ENCODE data around the gene OTUD3. TPM values are rescaled to one million over a fixed set of nuclear protein-coding genes. Genes with fewer than 3 reads are reported as not detected.

The OTUD3 gene
- total RNA-seq, 2 donors from 2014 or later: 3.9 to 7.1 TPM

DNA sequence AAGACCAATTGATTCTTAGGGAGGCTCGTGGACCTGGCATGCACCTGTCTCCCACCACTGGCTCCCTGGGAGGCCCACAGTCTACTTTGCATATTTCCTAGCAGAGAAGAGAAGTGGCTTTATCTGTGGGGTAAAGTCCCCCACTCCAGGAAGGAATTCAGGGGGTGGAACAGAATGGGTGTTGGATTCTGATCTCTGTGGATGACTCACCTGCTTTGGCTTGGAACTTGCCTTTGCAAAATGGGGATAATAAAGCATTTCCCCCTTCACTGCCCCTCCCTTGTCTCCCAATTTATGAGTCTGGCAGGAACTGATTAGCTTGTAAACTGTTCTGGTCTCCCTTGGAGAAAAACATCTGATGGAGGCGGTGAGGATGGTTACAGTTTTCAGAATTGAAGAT lies 21.2 kb upstream of the OTUD3 start:
- ATAC-seq (ENCODE audit: insufficient number of reproducible peaks, low FRiP score, low read depth): no peak
- no peak for DNase-seq (ENCODE audit: low spot score)
- Histone ChIP-seq H3K27me3 (replicated peaks; ENCODE audit: insufficient read depth) (no peaks in the 10 kb centered on the region), H3K4me3 (no peak overlapping the region), H3K36me3 (no peaks in the 10 kb centered on the region), H3K9me3 (no peaks in the 10 kb centered on the region), H3K4me1 (ENCODE audit: control insufficient read depth in 1 of 2, low read depth in 2 of 2) (no peaks in the 10 kb centered on the region), H3K27ac (no peak overlapping the region)
- TF ChIP-seq, protein P1, sequence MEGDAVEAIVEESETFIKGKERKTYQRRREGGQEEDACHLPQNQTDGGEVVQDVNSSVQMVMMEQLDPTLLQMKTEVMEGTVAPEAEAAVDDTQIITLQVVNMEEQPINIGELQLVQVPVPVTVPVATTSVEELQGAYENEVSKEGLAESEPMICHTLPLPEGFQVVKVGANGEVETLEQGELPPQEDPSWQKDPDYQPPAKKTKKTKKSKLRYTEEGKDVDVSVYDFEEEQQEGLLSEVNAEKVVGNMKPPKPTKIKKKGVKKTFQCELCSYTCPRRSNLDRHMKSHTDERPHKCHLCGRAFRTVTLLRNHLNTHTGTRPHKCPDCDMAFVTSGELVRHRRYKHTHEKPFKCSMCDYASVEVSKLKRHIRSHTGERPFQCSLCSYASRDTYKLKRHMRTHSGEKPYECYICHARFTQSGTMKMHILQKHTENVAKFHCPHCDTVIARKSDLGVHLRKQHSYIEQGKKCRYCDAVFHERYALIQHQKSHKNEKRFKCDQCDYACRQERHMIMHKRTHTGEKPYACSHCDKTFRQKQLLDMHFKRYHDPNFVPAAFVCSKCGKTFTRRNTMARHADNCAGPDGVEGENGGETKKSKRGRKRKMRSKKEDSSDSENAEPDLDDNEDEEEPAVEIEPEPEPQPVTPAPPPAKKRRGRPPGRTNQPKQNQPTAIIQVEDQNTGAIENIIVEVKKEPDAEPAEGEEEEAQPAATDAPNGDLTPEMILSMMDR (IDR thresholded peaks at IDR 0.05): no peak

DNA sequence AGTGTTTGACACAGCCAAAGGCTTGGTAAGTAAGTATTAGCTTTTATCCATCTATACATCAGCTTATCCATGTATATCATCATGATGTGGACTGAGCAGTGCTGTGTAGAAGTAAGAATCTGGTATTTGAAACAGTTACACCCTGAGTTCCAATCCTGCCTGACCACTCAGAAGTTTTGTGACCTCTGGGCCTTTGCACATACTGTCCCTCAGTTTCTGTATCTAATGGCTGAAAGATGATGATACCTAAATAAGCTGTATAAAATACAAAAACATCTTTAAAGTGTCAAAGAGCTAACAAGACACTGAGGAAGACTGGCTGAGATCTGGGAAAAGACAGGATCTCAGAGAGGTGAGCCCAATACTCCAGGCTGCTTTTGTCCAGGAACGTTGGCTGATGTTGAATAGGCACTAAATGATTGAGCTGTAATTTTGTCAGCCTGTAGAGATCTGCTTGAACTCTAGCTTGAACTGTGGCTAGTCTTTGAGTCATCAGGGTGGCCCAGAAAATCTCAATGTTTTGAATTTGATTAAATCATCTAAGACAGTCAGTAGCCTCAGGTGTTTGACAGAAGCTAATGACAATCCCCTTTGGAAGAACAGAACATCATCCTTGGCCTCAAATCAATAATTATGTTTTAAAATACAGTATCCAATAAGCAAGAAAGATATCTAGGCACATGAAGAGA lies 20.2 kb upstream of the OTUD3 start:
- Histone ChIP-seq H3K27ac (no peak overlapping the region), H3K36me3 (no peaks in the 10 kb centered on the region), H3K9me3 (no peaks in the 10 kb centered on the region), H3K27me3 (replicated peaks; ENCODE audit: insufficient read depth) (no peaks in the 10 kb centered on the region), H3K4me3 (no peak overlapping the region), H3K4me1 (ENCODE audit: control insufficient read depth in 1 of 2, low read depth in 2 of 2) (no peaks in the 10 kb centered on the region)
- ATAC-seq (ENCODE audit: insufficient number of reproducible peaks, low FRiP score, low read depth): no peak
- DNase-seq (ENCODE audit: low spot score): no peak
- TF ChIP-seq, protein P1 (IDR thresholded peaks at IDR 0.05): no peak

DNA sequence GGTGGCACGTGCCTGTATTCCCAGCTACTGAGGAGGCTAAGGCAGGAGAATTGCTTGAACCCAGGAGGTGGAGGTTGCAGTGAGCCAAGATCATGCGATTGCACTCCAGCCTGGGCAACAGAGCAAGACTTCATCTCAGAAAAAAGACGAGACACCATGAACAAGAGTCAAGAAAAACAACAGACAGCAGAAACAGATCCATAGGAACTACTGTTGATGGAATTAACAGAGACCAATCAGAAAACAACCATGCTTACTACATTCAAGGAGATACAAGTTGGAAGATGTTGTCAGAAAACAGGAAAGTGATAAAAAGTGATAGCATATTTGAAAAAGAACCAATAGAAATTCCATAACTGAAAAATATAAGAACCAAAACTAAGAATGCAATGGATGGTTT lies 19.3 kb upstream of the OTUD3 start:
- no peak for ATAC-seq (ENCODE audit: insufficient number of reproducible peaks, low FRiP score, low read depth)

DNA sequence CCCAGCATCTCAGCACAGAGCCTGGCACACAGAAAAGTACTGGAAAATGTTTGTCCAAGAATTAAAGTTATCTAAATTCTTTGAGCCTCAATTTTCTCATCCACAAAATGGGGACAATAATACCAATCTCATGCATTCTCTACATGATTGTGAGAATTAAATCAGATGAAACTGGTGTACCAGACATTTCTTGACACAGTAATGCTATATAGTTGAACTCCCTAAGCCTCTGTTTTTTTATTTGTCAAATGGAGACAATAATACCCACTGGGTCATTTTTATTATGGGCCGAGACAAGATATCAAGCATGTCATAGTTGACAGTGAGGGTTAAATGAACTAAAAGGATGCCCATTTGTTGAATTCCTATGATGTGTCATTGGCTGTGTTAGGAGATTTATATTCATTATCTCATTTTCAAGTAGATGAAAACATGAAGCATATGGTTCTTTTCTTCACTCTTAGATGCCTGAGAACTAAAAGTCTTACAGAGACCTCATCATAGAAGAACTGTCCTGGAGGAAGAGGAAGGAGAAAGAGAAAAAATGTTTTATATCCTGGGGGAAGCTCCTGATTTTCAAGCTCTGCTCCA lies 17.5 kb upstream of the OTUD3 start:
- DNase-seq (ENCODE audit: low spot score) (no peak), ATAC-seq (ENCODE audit: insufficient number of reproducible peaks, low FRiP score, low read depth) (no peak)
- no peaks in the 10 kb centered on the region for H3K9me3 ChIP-seq
- no peak overlapping the region for H3K27ac ChIP-seq
- TF ChIP-seq, protein P1 (IDR thresholded peaks at IDR 0.05): no peak
- H3K4me3 ChIP-seq: no peak overlapping the region
- H3K27me3 ChIP-seq (replicated peaks; ENCODE audit: insufficient read depth): no peaks in the 10 kb centered on the region
- no peaks in the 10 kb centered on the region for H3K4me1 ChIP-seq (ENCODE audit: control insufficient read depth in 1 of 2, low read depth in 2 of 2)
- H3K36me3 ChIP-seq: no peaks in the 10 kb centered on the region

More for the DNA sequence above, 19.3 kb upstream of the OTUD3 start:
- TF ChIP-seq, protein P1 (IDR thresholded peaks at IDR 0.05): no peak
- Histone ChIP-seq H3K4me3 (no peak overlapping the region), H3K9me3 (no peaks in the 10 kb centered on the region), H3K4me1 (ENCODE audit: control insufficient read depth in 1 of 2, low read depth in 2 of 2) (no peaks in the 10 kb centered on the region), H3K27ac (no peak overlapping the region), H3K36me3 (no peaks in the 10 kb centered on the region), H3K27me3 (replicated peaks; ENCODE audit: insufficient read depth) (no peaks in the 10 kb centered on the region)
- DNase-seq (ENCODE audit: low spot score): no peak

DNA sequence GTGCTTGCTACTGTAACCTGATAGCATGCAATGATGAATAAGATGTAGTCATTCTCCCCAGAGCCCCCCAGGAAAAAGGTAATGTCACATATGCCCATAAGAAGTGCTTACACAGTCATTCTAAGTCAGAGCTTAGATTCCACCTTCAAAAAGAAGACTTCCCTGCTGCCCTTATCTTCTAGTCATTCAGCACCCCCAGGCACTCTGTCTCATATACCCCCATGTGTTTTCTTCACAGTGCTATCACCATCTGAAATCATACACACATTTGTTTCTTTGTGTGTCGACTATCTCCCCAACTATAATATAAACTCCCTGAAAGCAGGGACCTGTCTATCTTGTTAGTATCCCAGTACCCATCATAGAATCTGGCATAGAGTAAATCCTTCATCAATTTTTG lies 16.2 kb upstream of the OTUD3 start:
- H3K27ac ChIP-seq: no peak overlapping the region

More for the DNA sequence above, 16.2 kb upstream of the OTUD3 start:
- H3K4me3 ChIP-seq: no peak overlapping the region
- no peaks in the 10 kb centered on the region for H3K36me3 ChIP-seq
- no peaks in the 10 kb centered on the region for H3K4me1 ChIP-seq (ENCODE audit: control insufficient read depth in 1 of 2, low read depth in 2 of 2)
- TF ChIP-seq, protein P1 (IDR thresholded peaks at IDR 0.05): no peak
- DNase-seq (ENCODE audit: low spot score) (no peak), ATAC-seq (ENCODE audit: insufficient number of reproducible peaks, low FRiP score, low read depth) (no peak)
- no peaks in the 10 kb centered on the region for H3K27me3 ChIP-seq (replicated peaks; ENCODE audit: insufficient read depth)
- H3K9me3 ChIP-seq: no peaks in the 10 kb centered on the region
